ENCODE results near the gene XPO5. TPM values are rescaled to one million over a fixed set of nuclear protein-coding genes. Genes with fewer than 3 reads are reported as not detected.

The XPO5 gene
- total and polyA plus RNA-seq, 2 experiments from 2014 or later = 28.5 to 95.2 TPM

GRCh38 chr6:43494766-43495165 is 81.1 kb downstream of the XPO5 start:
- Histone ChIP-seq H3K9me2 (ENCODE audit: insufficient read depth) (no peaks in the 10 kb centered on the region), H3K79me2 (replicated peaks; ENCODE audit: insufficient read depth) (peaks cover 31% of the 10 kb centered on the region), H3K4me2 (no peak overlapping the region), H3K27me3 (ENCODE audit: insufficient read depth) (no peaks in the 10 kb centered on the region), H4K20me1 (replicated peaks; ENCODE audit: insufficient read depth) (peaks cover 8% of the 10 kb centered on the region), H3K4me1 (ENCODE audit: insufficient read depth) (peaks cover 16% of the 10 kb centered on the region), H3K36me3 (ENCODE audit: insufficient read depth) (peaks cover 2% of the 10 kb centered on the region; the same call in 1 of the 2 replicates), H3F3A (replicated peaks; ENCODE audit: low read depth) (no peaks in the 10 kb centered on the region), H3K4me3 (no peak overlapping the region), H2AFZ (no peak overlapping the region), H3K27ac (ENCODE audit: low read depth) (no peak overlapping the region)
- no peak overlapping the region for H3K4me3 Mint-ChIP-seq
- no peak overlapping the region for H3K27ac Mint-ChIP-seq
- peaks cover 6% of the 10 kb centered on the region for H3K27me3 Mint-ChIP-seq (ENCODE audit: insufficient read depth, low read depth, poor library complexity)
- H3K4me1 Mint-ChIP-seq = peaks cover 34% of the 10 kb centered on the region
- TF ChIP-seq POLR2AphosphoS5 (IDR thresholded peaks at IDR 0.05; ENCODE audit: low read depth) = no peak
- no peak for TF ChIP-seq ETS1 (IDR thresholded peaks at IDR 0.05)
- no peak for TF ChIP-seq EZH2 (IDR thresholded peaks at IDR 0.05; ENCODE audit: low read depth, unreplicated experiment)
- TF ChIP-seq EZH2phosphoT487 (IDR thresholded peaks at IDR 0.05; ENCODE audit: unreplicated experiment) = no peak
- TF ChIP-seq CTCF (conservative IDR thresholded peaks at IDR 0.05; ENCODE audit: low read depth in 2 of 2) = no peak
- no peak for TF ChIP-seq JUNB (IDR thresholded peaks at IDR 0.05; ENCODE audit: unreplicated experiment)
- no peak for TF ChIP-seq NANOG (IDR thresholded peaks at IDR 0.05; ENCODE audit: borderline replicate concordance)
- no peak for TF ChIP-seq STAT1 (IDR thresholded peaks at IDR 0.05; ENCODE audit: unreplicated experiment)
- DNase-seq (ENCODE audit: low spot score) (no peak), ATAC-seq (no peak)
- no peaks in the 10 kb centered on the region for H3K9me3 Mint-ChIP-seq
- peaks cover 19% of the 10 kb centered on the region for H3K36me3 Mint-ChIP-seq (ENCODE audit: low read depth)

GRCh38 chr6:43494321-43494720 is 81.5 kb downstream of the XPO5 start:
- DNase-seq (ENCODE audit: low spot score) = no peak
- no peak overlapping the region for H3K4me3 Mint-ChIP-seq
- Histone ChIP-seq H3K27ac (ENCODE audit: low read depth) (no peak overlapping the region), H3F3A (replicated peaks; ENCODE audit: low read depth) (no peaks in the 10 kb centered on the region), H3K27me3 (ENCODE audit: insufficient read depth) (no peaks in the 10 kb centered on the region), H3K9me2 (ENCODE audit: insufficient read depth) (no peaks in the 10 kb centered on the region), H2AFZ (no peak overlapping the region), H3K4me1 (ENCODE audit: insufficient read depth) (peaks cover 16% of the 10 kb centered on the region), H3K4me2 (no peak overlapping the region), H3K36me3 (ENCODE audit: insufficient read depth) (peaks cover under 1% of the 10 kb centered on the region; the same call in 1 of the 2 replicates), H3K4me3 (no peak overlapping the region), H4K20me1 (replicated peaks; ENCODE audit: insufficient read depth) (peaks cover 7% of the 10 kb centered on the region), H3K79me2 (replicated peaks; ENCODE audit: insufficient read depth) (peaks cover 34% of the 10 kb centered on the region)
- H3K9me3 Mint-ChIP-seq = no peaks in the 10 kb centered on the region
- H3K27ac Mint-ChIP-seq = no peak overlapping the region
- H3K4me1 Mint-ChIP-seq = peaks cover 34% of the 10 kb centered on the region
- H3K36me3 Mint-ChIP-seq (ENCODE audit: low read depth) = peaks cover 15% of the 10 kb centered on the region
- H3K27me3 Mint-ChIP-seq (ENCODE audit: insufficient read depth, low read depth, poor library complexity) = peaks cover 6% of the 10 kb centered on the region
- ATAC-seq = no peak
- TF ChIP-seq ZNF114 (CRISPR knock-in tag; IDR thresholded peaks at IDR 0.05) = no peak
- TF ChIP-seq CTCF (conservative IDR thresholded peaks at IDR 0.05; ENCODE audit: low read depth in 2 of 2) = no peak
- TF ChIP-seq STAT1 (IDR thresholded peaks at IDR 0.05; ENCODE audit: unreplicated experiment) = no peak
- TF ChIP-seq CREB1 (CRISPR knock-in tag; IDR thresholded peaks at IDR 0.05; ENCODE audit: low read depth) = no peak
- no peak for TF ChIP-seq ZNF331 (CRISPR knock-in tag; IDR thresholded peaks at IDR 0.05; ENCODE audit: low read depth)
